K562 (cell line): ENCODE results near the gene EXOC4.

Source experiments
- BDP1 ChIP-seq: IDR thresholded peaks from 3 replicates; pipeline ENCODE4 v1.6.1; 2011; ENCODE audit not compliant: insufficient read length, insufficient read depth
- CTCF ChIP-seq, 3 experiments: IDR thresholded peaks in 2 of 3; conservative IDR thresholded peaks in 1 of 3; 2 replicates each; pipeline ENCODE4 v1.5.1; 2011 to 2012; ENCODE audit warnings: low read length in 3 of 3, mild to moderate bottlenecking in 3 of 3, control low read depth in 2 of 3, improper control_type of control experiment in 1 of 3, inconsistent platforms in 1 of 3, low read depth in 1 of 3, mixed read lengths in 1 of 3, moderate library complexity in 1 of 3; ENCODE audit not compliant: insufficient read depth in 2 of 3
- ELF1 ChIP-seq: fragments of 200-800 bp; sonication (Bioruptor generic); IDR thresholded peaks from 2 replicates; pipeline ENCODE4 v1.6.1; 2016; ENCODE audit warnings: missing genetic modification characterization, missing compliant biosample characterization
- EZH2 ChIP-seq: IDR thresholded peaks from 2 replicates; pipeline ENCODE4 v1.6.1; 2012; ENCODE audit warnings: low read depth, mild to moderate bottlenecking, inconsistent platforms, low read length, borderline replicate concordance
- NR2F6 ChIP-seq: fragments of 450-650 bp; formaldehyde crosslinking; IDR thresholded peaks from 2 replicates; pipeline ENCODE4 v1.4.0; 2020; ENCODE audit warnings: mild to moderate bottlenecking
- SIN3A ChIP-seq, 2 experiments: fragments of 150-350 bp in 1 of 2; IDR thresholded peaks; 2 replicates each; pipeline ENCODE4 v1.6.1; 2011 to 2016; ENCODE audit warnings: borderline replicate concordance in 2 of 2, low read depth in 2 of 2, low read length in 2 of 2, mild to moderate bottlenecking in 2 of 2, moderate library complexity in 2 of 2; ENCODE audit not compliant: control insufficient read depth in 1 of 2
- ZBTB2 ChIP-seq: fragments of 450-650 bp; IDR thresholded peaks from 2 replicates; pipeline ENCODE4 v1.6.1; 2016; ENCODE audit warnings: antibody characterized with exemption
- ZNF121 ChIP-seq: sonication (generic); formaldehyde crosslinking; conservative IDR thresholded peaks from 2 replicates; pipeline ENCODE4 v1.8.0; 2022; ENCODE audit warnings: missing genetic modification reagents
- ZNF253 ChIP-seq: fragments of 250-450 bp; sonication (Bioruptor Pico); conservative IDR thresholded peaks from 2 replicates; pipeline ENCODE4 v1.6.1; 2021; ENCODE audit warnings: mild to moderate bottlenecking
- ZNF311 ChIP-seq: fragments of 250-450 bp; sonication (Bioruptor Pico); IDR thresholded peaks from 2 replicates; pipeline ENCODE4 v1.4.0; 2020; ENCODE audit warnings: mild to moderate bottlenecking, moderate library complexity

GRCh38 chr7:133268355-133268754 lies 15.5 kb downstream of the EXOC4 start:
- no peak for TF ChIP-seq ZBTB2
- no peak for TF ChIP-seq ZNF253 (CRISPR knock-in tag)
- TF ChIP-seq ZNF121 (CRISPR knock-in tag), result no peak
- TF ChIP-seq CTCF (IDR thresholded peaks at IDR 0.05 in 2 of 3, conservative IDR thresholded peaks at IDR 0.05 in 1 of 3; ENCODE audit: insufficient read depth in 2 of 3, low read depth in 1 of 3, low read length in 3 of 3), result no peak
- no peak for TF ChIP-seq EZH2
- no peak for TF ChIP-seq NR2F6 (CRISPR knock-in tag)
- TF ChIP-seq SIN3A (IDR thresholded peaks at IDR 0.05; ENCODE audit: borderline replicate concordance in 2 of 2, control insufficient read depth in 1 of 2, low read depth in 2 of 2, low read length in 2 of 2), result no peak
- TF ChIP-seq ZNF311 (CRISPR knock-in tag), result no peak
- TF ChIP-seq BDP1, result no peak
- no peak for TF ChIP-seq ELF1 (tag)
